Central memory CD8-positive, alpha-beta T cell (primary cell): Measurements from ENCODE around the gene A3GALT2.

Source experiments
- ATAC-seq: fragments of 150-1000 bp; cut with Tn5 transposase; replicated peaks from 2 replicates; pipeline ENCODE4 v1.10.0; 2022; ENCODE audit warnings: mild to moderate bottlenecking, moderate FRiP score, moderate number of reproducible peaks; ENCODE audit not compliant: poor library complexity, severe bottlenecking; ENCODE audit errors: extremely low read depth
- DNase-seq, 2 donors: peaks; one replicate each; pipeline ENCODE4 v3.0.0; 2021; ENCODE audit warnings: low spot score in 2 of 2
- H3K27ac Mint-ChIP-seq: one replicate; pipeline ENCODE4 v1.8.0; 2022; ENCODE audit warnings: low read depth, mild to moderate bottlenecking, moderate library complexity, mixed read lengths
- H3K27me3 Mint-ChIP-seq: one replicate; pipeline ENCODE4 v1.8.0; 2022; ENCODE audit warnings: mixed read lengths
- H3K36me3 Mint-ChIP-seq: one replicate; pipeline ENCODE4 v1.8.0; 2022; ENCODE audit warnings: mild to moderate bottlenecking, moderate library complexity, mixed read lengths; ENCODE audit not compliant: insufficient read depth
- H3K4me1 Mint-ChIP-seq: one replicate; pipeline ENCODE4 v1.8.0; 2022; ENCODE audit warnings: mixed read lengths
- H3K4me3 Mint-ChIP-seq: one replicate; pipeline ENCODE4 v1.8.0; 2022; ENCODE audit warnings: mild to moderate bottlenecking, moderate library complexity, mixed read lengths
- H3K9me3 Mint-ChIP-seq: one replicate; pipeline ENCODE4 v1.8.0; 2022; ENCODE audit warnings: mixed read lengths

The A3GALT2 gene

GRCh38 chr1:33266766-33267165 is 54.1 kb downstream of the A3GALT2 start:
- H3K36me3 Mint-ChIP-seq, result peaks cover 3% of the 10 kb centered on the region
- peaks cover 50% of the 10 kb centered on the region for H3K4me1 Mint-ChIP-seq
- ATAC-seq, result no peak
- H3K9me3 Mint-ChIP-seq, result no peaks in the 10 kb centered on the region
- DNase-seq, result no peak
- no peak overlapping the region for H3K4me3 Mint-ChIP-seq
- no peaks in the 10 kb centered on the region for H3K27me3 Mint-ChIP-seq
- no peak overlapping the region for H3K27ac Mint-ChIP-seq

- DNase-seq, result no peak
- Mint-ChIP-seq H3K4me1 (peaks cover 49% of the 10 kb centered on the region), H3K27me3 (no peaks in the 10 kb centered on the region), H3K27ac (no peak overlapping the region), H3K9me3 (no peaks in the 10 kb centered on the region), H3K4me3 (no peak overlapping the region), H3K36me3 (peaks cover 3% of the 10 kb centered on the region)
- ATAC-seq, result no peak
Measured at GRCh38 chr1:33265780-33266605, 54.9 kb downstream of the A3GALT2 start.

- Mint-ChIP-seq H3K36me3 (peaks cover 3% of the 10 kb centered on the region), H3K4me3 (no peak overlapping the region), H3K27ac (no peak overlapping the region), H3K9me3 (no peaks in the 10 kb centered on the region), H3K27me3 (no peaks in the 10 kb centered on the region), H3K4me1 (peaks cover 64% of the 10 kb centered on the region)
- ATAC-seq (no peak), DNase-seq (no peak)
Measured at GRCh38 chr1:33263890-33264504, 56.9 kb downstream of the A3GALT2 start.

GRCh38 chr1:33261344-33261743 is 59.6 kb downstream of the A3GALT2 start:
- H3K4me1 Mint-ChIP-seq, result peaks cover 66% of the 10 kb centered on the region
- H3K27me3 Mint-ChIP-seq, result no peaks in the 10 kb centered on the region
- H3K4me3 Mint-ChIP-seq, result no peak overlapping the region
- no peak for ATAC-seq
- no peaks in the 10 kb centered on the region for H3K9me3 Mint-ChIP-seq
- peaks cover 9% of the 10 kb centered on the region for H3K36me3 Mint-ChIP-seq
- DNase-seq, result no peak
- no peak overlapping the region for H3K27ac Mint-ChIP-seq

GRCh38 chr1:33260439-33260838 is 60.5 kb downstream of the A3GALT2 start:
- H3K4me1 Mint-ChIP-seq, result peaks cover 58% of the 10 kb centered on the region
- peaks cover 9% of the 10 kb centered on the region for H3K36me3 Mint-ChIP-seq
- ATAC-seq (no peak), DNase-seq (no peak)
- no peaks in the 10 kb centered on the region for H3K9me3 Mint-ChIP-seq
- H3K27me3 Mint-ChIP-seq, result no peaks in the 10 kb centered on the region
- no peak overlapping the region for H3K27ac Mint-ChIP-seq
- no peak overlapping the region for H3K4me3 Mint-ChIP-seq

GRCh38 chr1:33259879-33260278 is 61.0 kb downstream of the A3GALT2 start:
- no peak overlapping the region for H3K27ac Mint-ChIP-seq
- DNase-seq (no peak), ATAC-seq (no peak)
- no peak overlapping the region for H3K4me3 Mint-ChIP-seq
- H3K27me3 Mint-ChIP-seq, result no peaks in the 10 kb centered on the region
- H3K36me3 Mint-ChIP-seq, result peaks cover 9% of the 10 kb centered on the region
- peaks cover 58% of the 10 kb centered on the region for H3K4me1 Mint-ChIP-seq
- no peaks in the 10 kb centered on the region for H3K9me3 Mint-ChIP-seq

GRCh38 chr1:33258788-33259274 is 62.1 kb downstream of the A3GALT2 start:
- Mint-ChIP-seq H3K36me3 (peaks cover 9% of the 10 kb centered on the region), H3K9me3 (no peaks in the 10 kb centered on the region), H3K4me1 (peaks cover 58% of the 10 kb centered on the region), H3K27ac (no peak overlapping the region), H3K4me3 (peak overlapping the region; percentile 98), H3K27me3 (no peaks in the 10 kb centered on the region)
- ATAC-seq (no peak), DNase-seq (no peak)

GRCh38 chr1:33257772-33258712 is 62.9 kb downstream of the A3GALT2 start:
- H3K4me1 Mint-ChIP-seq, result peaks cover 50% of the 10 kb centered on the region
- no peak for DNase-seq
- ATAC-seq, result no peak
- H3K27ac Mint-ChIP-seq, result peak overlapping the region; percentile 25
- no peaks in the 10 kb centered on the region for H3K9me3 Mint-ChIP-seq
- H3K36me3 Mint-ChIP-seq, result peaks cover 8% of the 10 kb centered on the region
- peak overlapping the region; percentile 98 for H3K4me3 Mint-ChIP-seq
- no peaks in the 10 kb centered on the region for H3K27me3 Mint-ChIP-seq

GRCh38 chr1:33257207-33257771 is 63.6 kb downstream of the A3GALT2 start:
- Mint-ChIP-seq H3K9me3 (no peaks in the 10 kb centered on the region), H3K4me3 (peak overlapping the region; percentile 98), H3K36me3 (peaks cover 8% of the 10 kb centered on the region), H3K27ac (peak overlapping the region; percentile 98), H3K27me3 (no peaks in the 10 kb centered on the region), H3K4me1 (peaks cover 44% of the 10 kb centered on the region)
- no peak for DNase-seq
- no peak for ATAC-seq
